ENCODE measurements around the gene ATP6V0A4.

The ATP6V0A4 gene

GRCh38 chr7:138773817-138774216 is 24.2 kb downstream of the ATP6V0A4 start:
- no peak for DNase-seq (ENCODE audit: low spot score)
- Histone ChIP-seq H3K23ac (ENCODE audit: low read depth, low read length, poor library complexity) (no peak overlapping the region), H2BK5ac (ENCODE audit: low read length) (no peak overlapping the region), H3K4me2 (ENCODE audit: insufficient read depth, low read length, poor library complexity, severe bottlenecking) (no peak overlapping the region), H3K36me3 (replicated peaks in 1 of 2; ENCODE audit: control insufficient read depth in 2 of 2, insufficient read depth in 2 of 2, low read length in 2 of 2) (no peaks in the 10 kb centered on the region), H3K4me3 (ENCODE audit: low read length in 2 of 2) (no peak overlapping the region), H4K8ac (ENCODE audit: low read depth, low read length) (no peak overlapping the region), H3K4me1 (ENCODE audit: control insufficient read depth in 2 of 2, insufficient read depth in 1 of 2, low read depth in 1 of 2, low read length in 2 of 2) (peaks cover 0 to 4% of the 10 kb centered on the region in 2 donors), H2BK120ac (ENCODE audit: low read depth, low read length) (no peak overlapping the region), H2BK12ac (ENCODE audit: low read length) (no peak overlapping the region), H3K9ac (ENCODE audit: low read depth, low read length, poor library complexity) (no peak overlapping the region), H3K9me3 (replicated peaks in 1 of 2; ENCODE audit: control insufficient read depth in 2 of 2, insufficient read depth in 1 of 2, low read depth in 1 of 2, low read length in 2 of 2) (no peaks in the 10 kb centered on the region), H3K79me1 (ENCODE audit: low read depth, low read length) (no peaks in the 10 kb centered on the region), H3K4ac (ENCODE audit: low read length) (no peak overlapping the region), H2AK5ac (ENCODE audit: low read depth, low read length) (no peak overlapping the region), H2BK15ac (ENCODE audit: low read length) (no peak overlapping the region), H3K18ac (ENCODE audit: low read length) (peak overlapping the region; percentile 49), H4K91ac (ENCODE audit: low read depth, low read length, poor library complexity) (no peak overlapping the region), H2AFZ (ENCODE audit: low read length) (no peak overlapping the region), H3K27me3 (ENCODE audit: control insufficient read depth in 3 of 3, insufficient read depth in 3 of 3, low read depth in 1 of 3, low read length in 3 of 3) (peaks cover 0 to 2% (median 0%) of the 10 kb centered on the region in 3 experiments), H3K14ac (ENCODE audit: low read length) (no peak overlapping the region), H3K27ac (replicated peaks; ENCODE audit: low read length) (no peak overlapping the region)
- no CpG with 5 or more reads among the region's 12 CpGs for WGBS, 2 donors (ENCODE audit: extremely low coverage in 2 of 2, insufficient read length in 2 of 2, insufficient replicate concordance in 1 of 2)

GRCh38 chr7:138773176-138773575 is 24.8 kb downstream of the ATP6V0A4 start:
- H2AFZ ChIP-seq (ENCODE audit: low read length), result no peak overlapping the region
- H3K23ac ChIP-seq (ENCODE audit: low read depth, low read length, poor library complexity), result no peak overlapping the region
- H2AK5ac ChIP-seq (ENCODE audit: low read depth, low read length), result peak overlapping the region; percentile 22
- no peak overlapping the region for H2BK120ac ChIP-seq (ENCODE audit: low read depth, low read length)
- H3K36me3 ChIP-seq (replicated peaks in 1 of 2; ENCODE audit: control insufficient read depth in 2 of 2, insufficient read depth in 2 of 2, low read length in 2 of 2), result no peaks in the 10 kb centered on the region
- no peak overlapping the region for H2BK5ac ChIP-seq (ENCODE audit: low read length)
- no CpG with 5 or more reads among the region's 9 CpGs for WGBS, 2 donors (ENCODE audit: extremely low coverage in 2 of 2, insufficient read length in 2 of 2, insufficient replicate concordance in 1 of 2)
- H3K4me3 ChIP-seq (ENCODE audit: low read length in 2 of 2), result no peak overlapping the region
- H3K4me1 ChIP-seq (ENCODE audit: control insufficient read depth in 2 of 2, insufficient read depth in 1 of 2, low read depth in 1 of 2, low read length in 2 of 2), result peaks cover 0 to 2% of the 10 kb centered on the region in 2 donors
- H3K27ac ChIP-seq (replicated peaks; ENCODE audit: low read length), result no peak overlapping the region
- H3K18ac ChIP-seq (ENCODE audit: low read length), result no peak overlapping the region
- no peak overlapping the region for H2BK15ac ChIP-seq (ENCODE audit: low read length)
- no peak overlapping the region for H2BK12ac ChIP-seq (ENCODE audit: low read length)
- H3K9me3 ChIP-seq (replicated peaks in 1 of 2; ENCODE audit: control insufficient read depth in 2 of 2, insufficient read depth in 1 of 2, low read depth in 1 of 2, low read length in 2 of 2), result no peaks in the 10 kb centered on the region
- no peak overlapping the region for H3K4me2 ChIP-seq (ENCODE audit: insufficient read depth, low read length, poor library complexity, severe bottlenecking)
- H4K8ac ChIP-seq (ENCODE audit: low read depth, low read length), result no peak overlapping the region
- H3K4ac ChIP-seq (ENCODE audit: low read length), result no peak overlapping the region
- no peak overlapping the region for H4K91ac ChIP-seq (ENCODE audit: low read depth, low read length, poor library complexity)
- no peaks in the 10 kb centered on the region for H3K79me1 ChIP-seq (ENCODE audit: low read depth, low read length)
- no peak for DNase-seq (ENCODE audit: low spot score)
- peaks cover 0 to 2% (median 0%) of the 10 kb centered on the region in 3 experiments for H3K27me3 ChIP-seq (ENCODE audit: control insufficient read depth in 3 of 3, insufficient read depth in 3 of 3, low read depth in 1 of 3, low read length in 3 of 3)
- H3K9ac ChIP-seq (ENCODE audit: low read depth, low read length, poor library complexity), result no peak overlapping the region
- H3K14ac ChIP-seq (ENCODE audit: low read length), result no peak overlapping the region

GRCh38 chr7:138770904-138771303 is 27.1 kb downstream of the ATP6V0A4 start:
- Histone ChIP-seq H3K9ac (ENCODE audit: low read depth, low read length, poor library complexity) (no peak overlapping the region), H2BK120ac (ENCODE audit: low read depth, low read length) (no peak overlapping the region), H3K23ac (ENCODE audit: low read depth, low read length, poor library complexity) (no peak overlapping the region), H3K4me1 (ENCODE audit: control insufficient read depth in 2 of 2, insufficient read depth in 1 of 2, low read depth in 1 of 2, low read length in 2 of 2) (peaks cover 0 to 2% of the 10 kb centered on the region in 2 donors), H3K36me3 (replicated peaks in 1 of 2; ENCODE audit: control insufficient read depth in 2 of 2, insufficient read depth in 2 of 2, low read length in 2 of 2) (no peaks in the 10 kb centered on the region), H3K79me1 (ENCODE audit: low read depth, low read length) (no peaks in the 10 kb centered on the region), H2AK5ac (ENCODE audit: low read depth, low read length) (no peak overlapping the region), H3K27ac (replicated peaks; ENCODE audit: low read length) (no peak overlapping the region), H3K18ac (ENCODE audit: low read length) (no peak overlapping the region), H3K27me3 (ENCODE audit: control insufficient read depth in 3 of 3, insufficient read depth in 3 of 3, low read depth in 1 of 3, low read length in 3 of 3) (no peaks in the 10 kb centered on the region), H3K4me2 (ENCODE audit: insufficient read depth, low read length, poor library complexity, severe bottlenecking) (no peak overlapping the region), H3K9me3 (replicated peaks in 1 of 2; ENCODE audit: control insufficient read depth in 2 of 2, insufficient read depth in 1 of 2, low read depth in 1 of 2, low read length in 2 of 2) (no peaks in the 10 kb centered on the region), H2BK5ac (ENCODE audit: low read length) (no peak overlapping the region), H3K14ac (ENCODE audit: low read length) (no peak overlapping the region), H4K8ac (ENCODE audit: low read depth, low read length) (no peak overlapping the region), H2AFZ (ENCODE audit: low read length) (no peak overlapping the region), H3K4ac (ENCODE audit: low read length) (no peak overlapping the region), H2BK12ac (ENCODE audit: low read length) (no peak overlapping the region), H3K4me3 (ENCODE audit: low read length in 2 of 2) (no peak overlapping the region), H2BK15ac (ENCODE audit: low read length) (no peak overlapping the region), H4K91ac (ENCODE audit: low read depth, low read length, poor library complexity) (no peak overlapping the region)
- DNase-seq (ENCODE audit: low spot score), result no peak
- no CpG with 5 or more reads among the region's 8 CpGs for WGBS, 2 donors (ENCODE audit: extremely low coverage in 2 of 2, insufficient read length in 2 of 2, insufficient replicate concordance in 1 of 2)

- Histone ChIP-seq H4K91ac (ENCODE audit: low read depth, low read length, poor library complexity) (no peak overlapping the region), H2BK12ac (ENCODE audit: low read length) (no peak overlapping the region), H3K9ac (ENCODE audit: low read depth, low read length, poor library complexity) (no peak overlapping the region), H3K27me3 (ENCODE audit: control insufficient read depth in 3 of 3, insufficient read depth in 3 of 3, low read depth in 1 of 3, low read length in 3 of 3) (no peaks in the 10 kb centered on the region), H3K4me1 (ENCODE audit: control insufficient read depth in 2 of 2, insufficient read depth in 1 of 2, low read depth in 1 of 2, low read length in 2 of 2) (no peaks in the 10 kb centered on the region), H2AFZ (ENCODE audit: low read length) (no peak overlapping the region), H3K36me3 (replicated peaks in 1 of 2; ENCODE audit: control insufficient read depth in 2 of 2, insufficient read depth in 2 of 2, low read length in 2 of 2) (no peaks in the 10 kb centered on the region), H2AK5ac (ENCODE audit: low read depth, low read length) (no peak overlapping the region), H3K27ac (replicated peaks; ENCODE audit: low read length) (no peak overlapping the region), H2BK5ac (ENCODE audit: low read length) (no peak overlapping the region), H3K4me3 (ENCODE audit: low read length in 2 of 2) (no peak overlapping the region), H3K23ac (ENCODE audit: low read depth, low read length, poor library complexity) (no peak overlapping the region), H3K9me3 (replicated peaks in 1 of 2; ENCODE audit: control insufficient read depth in 2 of 2, insufficient read depth in 1 of 2, low read depth in 1 of 2, low read length in 2 of 2) (no peaks in the 10 kb centered on the region), H4K8ac (ENCODE audit: low read depth, low read length) (no peak overlapping the region), H2BK15ac (ENCODE audit: low read length) (no peak overlapping the region), H3K79me1 (ENCODE audit: low read depth, low read length) (no peaks in the 10 kb centered on the region), H3K14ac (ENCODE audit: low read length) (no peak overlapping the region), H3K4me2 (ENCODE audit: insufficient read depth, low read length, poor library complexity, severe bottlenecking) (no peak overlapping the region), H3K18ac (ENCODE audit: low read length) (no peak overlapping the region), H3K4ac (ENCODE audit: low read length) (no peak overlapping the region), H2BK120ac (ENCODE audit: low read depth, low read length) (no peak overlapping the region)
- DNase-seq (ENCODE audit: low spot score), result no peak
- no CpG with 5 or more reads among the region's 2 CpGs for WGBS, 2 donors (ENCODE audit: extremely low coverage in 2 of 2, insufficient read length in 2 of 2, insufficient replicate concordance in 1 of 2)
These were observed 29.8 kb downstream of the ATP6V0A4 start for GRCh38 chr7:138768241-138768640.
